ENCODE measurements around the gene EYA3. TPM values are rescaled to one million over a fixed set of nuclear protein-coding genes. Genes with fewer than 3 reads are reported as not detected.

The EYA3 gene
- total RNA-seq, 2 donors from 2014 or later = 12.3 to 15.0 TPM

- intact Hi-C loops (cut with DNase I) = no loop called here
- no peak for DNase-seq (ENCODE audit: low spot score)
Observed at GRCh38 chr1:28115267-28115666, 26.9 kb upstream of the EYA3 start.

- no peak for DNase-seq (ENCODE audit: low spot score)
- intact Hi-C loops (cut with DNase I) = no loop called here
Observed at GRCh38 chr1:28114844-28115243, 26.4 kb upstream of the EYA3 start.

GRCh38 chr1:28113242-28113572 is 24.8 kb upstream of the EYA3 start:
- no peak for DNase-seq (ENCODE audit: low spot score)
- intact Hi-C loops (cut with DNase I) = no loop called here

- intact Hi-C loops (cut with DNase I) = no loop called here
Observed at GRCh38 chr1:28112388-28113241, 24.2 kb upstream of the EYA3 start.

GRCh38 chr1:28111157-28111556 is 22.7 kb upstream of the EYA3 start:
- DNase-seq (ENCODE audit: low spot score) = no peak
- intact Hi-C loops (cut with DNase I) = no loop called here

More at GRCh38 chr1:28112388-28113241, 24.2 kb upstream of the EYA3 start:
- no peak for DNase-seq (ENCODE audit: low spot score)

- DNase-seq (ENCODE audit: low spot score) = no peak
- intact Hi-C loops (cut with DNase I) = no loop called here
Observed at GRCh38 chr1:28110555-28110954, 22.1 kb upstream of the EYA3 start.

- DNase-seq (ENCODE audit: low spot score) = no peak
- intact Hi-C loops (cut with DNase I) = loop anchor here in 1 of 2 donors (10.0 kb wide), 1 partner anchor 95 kb away; no protein-coding TSS in a partner anchor
Observed at GRCh38 chr1:28109639-28110038, 21.2 kb upstream of the EYA3 start.

- intact Hi-C loops (cut with DNase I) = loop anchor here in 1 of 2 donors (10.0 kb wide), 1 partner anchor 97 kb away; no protein-coding TSS in a partner anchor
- DNase-seq (ENCODE audit: low spot score) = no peak
Observed at GRCh38 chr1:28108001-28108400, 19.6 kb upstream of the EYA3 start.

GRCh38 chr1:28104866-28105467 is 16.6 kb upstream of the EYA3 start:
- no peak for DNase-seq (ENCODE audit: low spot score)
- intact Hi-C loops (cut with DNase I) = loop anchor here in 1 of 2 donors (10.0 kb wide), 1 partner anchor 100 kb away; no protein-coding TSS in a partner anchor

GRCh38 chr1:28102189-28102588 is 13.8 kb upstream of the EYA3 start:
- intact Hi-C loops (cut with DNase I) = loop anchor here in 1 of 2 donors (10.0 kb wide), 1 partner anchor 103 kb away; no protein-coding TSS in a partner anchor
- DNase-seq (ENCODE audit: low spot score) = no peak

- DNase-seq (ENCODE audit: low spot score) = no peak
- intact Hi-C loops (cut with DNase I) = no loop called here
Observed at GRCh38 chr1:28099050-28099769, 10.8 kb upstream of the EYA3 start.

- intact Hi-C loops (cut with DNase I) = no loop called here
- no peak for DNase-seq (ENCODE audit: low spot score)
Observed at GRCh38 chr1:28097100-28097472, 8.7 kb upstream of the EYA3 start.

- DNase-seq (ENCODE audit: low spot score) = no peak
Observed at GRCh38 chr1:28096210-28097099, 8.0 kb upstream of the EYA3 start.

GRCh38 chr1:28091043-28091781 is 2.8 kb upstream of the EYA3 start:
- intact Hi-C loops (cut with DNase I) = no loop called here
- DNase-seq (ENCODE audit: low spot score) = no peak

More at GRCh38 chr1:28096210-28097099, 8.0 kb upstream of the EYA3 start:
- intact Hi-C loops (cut with DNase I) = no loop called here

GRCh38 chr1:28087614-28088167 is 719 bp downstream of the EYA3 start:
- intact Hi-C loops (cut with DNase I) = no loop called here
- DNase-seq (ENCODE audit: low spot score) = no peak

GRCh38 chr1:28086651-28087050 is 1.8 kb downstream of the EYA3 start:
- intact Hi-C loops (cut with DNase I) = no loop called here
- DNase-seq (ENCODE audit: low spot score) = no peak

- intact Hi-C loops (cut with DNase I) = no loop called here
- no peak for DNase-seq (ENCODE audit: low spot score)
Observed at GRCh38 chr1:28085129-28085528, 3.3 kb downstream of the EYA3 start.

- intact Hi-C loops (cut with DNase I) = no loop called here
- no peak for DNase-seq (ENCODE audit: low spot score)
Observed at GRCh38 chr1:28083876-28084275, 4.5 kb downstream of the EYA3 start.

All from posterior vena cava (tissue), 2 donors.